Measurements from ENCODE around the gene APP.

APP gene

GRCh38 chr21:26112127-26112742 lies 58.3 kb downstream of the APP start:
- Histone ChIP-seq H3K4me3 (ENCODE audit: low read length, poor library complexity, severe bottlenecking) (no peak overlapping the region), H3K4me2 (ENCODE audit: low read depth, low read length, poor library complexity, severe bottlenecking) (no peak overlapping the region), H3K9me2 (replicated peaks; ENCODE audit: low read depth, low read length) (no peaks in the 10 kb centered on the region), H2AFZ (ENCODE audit: low read length) (no peak overlapping the region), H3K79me2 (ENCODE audit: insufficient read depth, low read length) (no peaks in the 10 kb centered on the region), H4K20me1 (ENCODE audit: insufficient read depth, low read length, poor library complexity, severe bottlenecking) (no peaks in the 10 kb centered on the region), H3K27me3 (ENCODE audit: insufficient read depth, low read length, poor library complexity, severe bottlenecking) (no peaks in the 10 kb centered on the region), H3K4me1 (ENCODE audit: insufficient read depth, low read length, poor library complexity, severe bottlenecking) (no peaks in the 10 kb centered on the region), H3K36me3 (ENCODE audit: insufficient read depth, low read length) (no peaks in the 10 kb centered on the region), H3K9ac (ENCODE audit: low read depth, low read length, poor library complexity, severe bottlenecking) (no peak overlapping the region), H3F3A (ENCODE audit: low read depth) (no peaks in the 10 kb centered on the region), H3K9me3 (ENCODE audit: insufficient read depth, low read depth, low read length) (no peaks in the 10 kb centered on the region)
- TF ChIP-seq EZH2phosphoT487 (IDR thresholded peaks at IDR 0.05; ENCODE audit: borderline replicate concordance), result no peak
- no peak for TF ChIP-seq CTCF (conservative IDR thresholded peaks at IDR 0.05; ENCODE audit: low read length)

- no peak for TF ChIP-seq EZH2phosphoT487 (IDR thresholded peaks at IDR 0.05; ENCODE audit: borderline replicate concordance)
- H3K4me1 ChIP-seq (ENCODE audit: insufficient read depth, low read length, poor library complexity, severe bottlenecking), result no peaks in the 10 kb centered on the region
- H3K4me3 ChIP-seq (ENCODE audit: low read length, poor library complexity, severe bottlenecking), result no peak overlapping the region
- no peaks in the 10 kb centered on the region for H3F3A ChIP-seq (ENCODE audit: low read depth)
- no peaks in the 10 kb centered on the region for H3K79me2 ChIP-seq (ENCODE audit: insufficient read depth, low read length)
- no peak overlapping the region for H3K9ac ChIP-seq (ENCODE audit: low read depth, low read length, poor library complexity, severe bottlenecking)
- no peaks in the 10 kb centered on the region for H3K9me3 ChIP-seq (ENCODE audit: insufficient read depth, low read depth, low read length)
- no peaks in the 10 kb centered on the region for H3K36me3 ChIP-seq (ENCODE audit: insufficient read depth, low read length)
- H4K20me1 ChIP-seq (ENCODE audit: insufficient read depth, low read length, poor library complexity, severe bottlenecking), result no peaks in the 10 kb centered on the region
- H3K27me3 ChIP-seq (ENCODE audit: insufficient read depth, low read length, poor library complexity, severe bottlenecking), result no peaks in the 10 kb centered on the region
- H3K4me2 ChIP-seq (ENCODE audit: low read depth, low read length, poor library complexity, severe bottlenecking), result no peak overlapping the region
- H3K9me2 ChIP-seq (replicated peaks; ENCODE audit: low read depth, low read length), result no peaks in the 10 kb centered on the region
- no peak overlapping the region for H2AFZ ChIP-seq (ENCODE audit: low read length)
Measured at GRCh38 chr21:26110715-26111114, 59.9 kb downstream of the APP start.

GRCh38 chr21:26107429-26107828 lies 63.1 kb downstream of the APP start:
- H3K9ac ChIP-seq (ENCODE audit: low read depth, low read length, poor library complexity, severe bottlenecking), result no peak overlapping the region
- H3F3A ChIP-seq (ENCODE audit: low read depth), result no peaks in the 10 kb centered on the region
- no peaks in the 10 kb centered on the region for H3K4me1 ChIP-seq (ENCODE audit: insufficient read depth, low read length, poor library complexity, severe bottlenecking)
- H3K4me2 ChIP-seq (ENCODE audit: low read depth, low read length, poor library complexity, severe bottlenecking), result no peak overlapping the region
- H3K4me3 ChIP-seq (ENCODE audit: low read length, poor library complexity, severe bottlenecking), result no peak overlapping the region
- H4K20me1 ChIP-seq (ENCODE audit: insufficient read depth, low read length, poor library complexity, severe bottlenecking), result no peaks in the 10 kb centered on the region
- no peaks in the 10 kb centered on the region for H3K36me3 ChIP-seq (ENCODE audit: insufficient read depth, low read length)
- H3K9me2 ChIP-seq (replicated peaks; ENCODE audit: low read depth, low read length), result no peaks in the 10 kb centered on the region
- no peak for TF ChIP-seq CTCF (conservative IDR thresholded peaks at IDR 0.05; ENCODE audit: low read length)
- TF ChIP-seq EZH2phosphoT487 (IDR thresholded peaks at IDR 0.05; ENCODE audit: borderline replicate concordance), result no peak
- H2AFZ ChIP-seq (ENCODE audit: low read length), result no peak overlapping the region
- no peaks in the 10 kb centered on the region for H3K9me3 ChIP-seq (ENCODE audit: insufficient read depth, low read depth, low read length)
- H3K27me3 ChIP-seq (ENCODE audit: insufficient read depth, low read length, poor library complexity, severe bottlenecking), result no peaks in the 10 kb centered on the region
- H3K79me2 ChIP-seq (ENCODE audit: insufficient read depth, low read length), result no peaks in the 10 kb centered on the region

DNA sequence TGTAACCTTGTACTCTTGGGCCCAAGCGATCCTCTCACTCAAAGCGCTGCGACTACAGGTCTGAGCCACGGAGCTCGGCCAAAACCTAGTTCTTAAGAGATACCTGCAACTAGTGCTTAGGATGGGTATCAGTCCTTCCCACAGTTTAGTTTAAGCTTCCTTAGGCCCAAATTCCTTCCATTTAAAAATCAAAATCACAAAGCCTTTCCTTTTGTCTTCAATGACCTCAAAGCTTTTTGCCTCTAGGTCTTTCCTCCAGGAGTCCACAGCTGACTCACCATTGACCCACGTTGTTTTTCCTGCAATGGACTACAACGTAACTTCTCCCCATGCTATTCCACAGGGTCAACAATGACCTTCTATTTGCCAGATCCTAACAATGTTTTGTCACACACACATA lies 64.0 kb downstream of the APP start:
- Histone ChIP-seq H3K27me3 (ENCODE audit: insufficient read depth, low read length, poor library complexity, severe bottlenecking) (no peaks in the 10 kb centered on the region), H3K36me3 (ENCODE audit: insufficient read depth, low read length) (no peaks in the 10 kb centered on the region)

More for the DNA sequence above, 64.0 kb downstream of the APP start:
- H2AFZ ChIP-seq (ENCODE audit: low read length), result no peak overlapping the region
- TF ChIP-seq CTCF (conservative IDR thresholded peaks at IDR 0.05; ENCODE audit: low read length), result no peak
- no peak for TF ChIP-seq EZH2phosphoT487 (IDR thresholded peaks at IDR 0.05; ENCODE audit: borderline replicate concordance)
- no peak overlapping the region for H3K4me3 ChIP-seq (ENCODE audit: low read length, poor library complexity, severe bottlenecking)
- no peak overlapping the region for H3K4me2 ChIP-seq (ENCODE audit: low read depth, low read length, poor library complexity, severe bottlenecking)
- no peaks in the 10 kb centered on the region for H3K4me1 ChIP-seq (ENCODE audit: insufficient read depth, low read length, poor library complexity, severe bottlenecking)
- H3K9me2 ChIP-seq (replicated peaks; ENCODE audit: low read depth, low read length), result no peaks in the 10 kb centered on the region
- no peaks in the 10 kb centered on the region for H3K9me3 ChIP-seq (ENCODE audit: insufficient read depth, low read depth, low read length)
- H3K79me2 ChIP-seq (ENCODE audit: insufficient read depth, low read length), result no peaks in the 10 kb centered on the region
- H3F3A ChIP-seq (ENCODE audit: low read depth), result no peaks in the 10 kb centered on the region
- H4K20me1 ChIP-seq (ENCODE audit: insufficient read depth, low read length, poor library complexity, severe bottlenecking), result no peaks in the 10 kb centered on the region
- no peak overlapping the region for H3K9ac ChIP-seq (ENCODE audit: low read depth, low read length, poor library complexity, severe bottlenecking)

All from Loucy (cell line).